Prostate gland (tissue), 2 donors: ENCODE results near the gene TMEM44.

Experiments
- POLR2A ChIP-seq: fragments of 450-650 bp; IDR thresholded peaks from one replicate; pipeline ENCODE4 v1.6.1; 2016; ENCODE audit warnings: antibody characterized with exemption, mild to moderate bottlenecking
- POLR2AphosphoS5 ChIP-seq: sonication (generic); formaldehyde crosslinking; IDR thresholded peaks from one replicate; pipeline ENCODE4 v1.6.1; 2017; ENCODE audit warnings: antibody characterized with exemption
- TF ChIP-seq, protein P1 (sequence below), 4 experiments: fragments of 200-600 bp in 2 of 4; fragments of 450-650 bp in 2 of 4; sonication (generic) in 2 of 4; IDR thresholded peaks; 1 replicate in 3 of 4; 2 replicates in 1 of 4; pipeline ENCODE4 v1.5.1; 2016 to 2019; ENCODE audit warnings: antibody characterized with exemption in 4 of 4, mild to moderate bottlenecking in 2 of 4, moderate library complexity in 2 of 4

DNA sequence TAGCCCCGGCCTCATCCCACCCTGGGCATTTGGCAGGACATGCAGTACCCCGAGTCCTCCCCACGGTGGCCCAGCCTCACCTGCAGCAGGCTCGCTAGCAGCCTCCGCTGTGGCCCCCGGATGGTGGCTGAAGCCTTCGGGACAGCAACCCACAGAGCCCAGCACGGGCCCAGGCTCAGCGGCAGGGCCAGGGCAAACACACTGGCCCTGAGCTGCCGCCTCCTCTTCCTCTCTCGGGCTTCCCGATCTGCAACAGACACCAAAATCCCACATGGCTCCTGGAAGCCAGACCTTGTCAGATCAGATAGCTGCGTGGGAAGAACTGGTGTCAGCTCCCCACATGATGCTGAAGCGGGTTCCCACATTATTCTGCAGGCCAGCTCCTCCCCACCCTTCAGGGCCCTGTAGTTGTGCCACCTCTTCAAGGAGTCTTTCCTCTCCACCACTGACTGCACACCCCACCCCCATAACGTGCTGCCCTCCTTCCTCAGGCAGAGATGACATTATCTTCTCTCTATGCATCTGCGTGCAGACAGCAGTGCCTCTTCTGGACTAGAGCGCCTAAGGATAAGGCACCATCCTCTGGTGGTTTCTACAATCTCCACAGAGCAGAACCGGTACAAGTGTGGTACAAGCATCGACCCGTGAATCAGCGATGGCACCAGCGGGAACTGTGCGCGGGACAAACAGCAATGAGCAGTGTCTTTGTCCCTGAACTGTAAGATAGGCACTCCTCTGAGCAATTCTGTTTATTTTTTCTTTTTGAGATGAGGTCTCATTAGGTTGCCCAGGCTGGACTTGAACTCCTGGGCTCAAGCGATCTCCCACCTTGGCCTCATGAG is 9.5 kb downstream of the TMEM44 start:
- TF ChIP-seq, protein P1, sequence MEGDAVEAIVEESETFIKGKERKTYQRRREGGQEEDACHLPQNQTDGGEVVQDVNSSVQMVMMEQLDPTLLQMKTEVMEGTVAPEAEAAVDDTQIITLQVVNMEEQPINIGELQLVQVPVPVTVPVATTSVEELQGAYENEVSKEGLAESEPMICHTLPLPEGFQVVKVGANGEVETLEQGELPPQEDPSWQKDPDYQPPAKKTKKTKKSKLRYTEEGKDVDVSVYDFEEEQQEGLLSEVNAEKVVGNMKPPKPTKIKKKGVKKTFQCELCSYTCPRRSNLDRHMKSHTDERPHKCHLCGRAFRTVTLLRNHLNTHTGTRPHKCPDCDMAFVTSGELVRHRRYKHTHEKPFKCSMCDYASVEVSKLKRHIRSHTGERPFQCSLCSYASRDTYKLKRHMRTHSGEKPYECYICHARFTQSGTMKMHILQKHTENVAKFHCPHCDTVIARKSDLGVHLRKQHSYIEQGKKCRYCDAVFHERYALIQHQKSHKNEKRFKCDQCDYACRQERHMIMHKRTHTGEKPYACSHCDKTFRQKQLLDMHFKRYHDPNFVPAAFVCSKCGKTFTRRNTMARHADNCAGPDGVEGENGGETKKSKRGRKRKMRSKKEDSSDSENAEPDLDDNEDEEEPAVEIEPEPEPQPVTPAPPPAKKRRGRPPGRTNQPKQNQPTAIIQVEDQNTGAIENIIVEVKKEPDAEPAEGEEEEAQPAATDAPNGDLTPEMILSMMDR (IDR thresholded peaks at IDR 0.05), result no peak
- TF ChIP-seq POLR2A (no peak), POLR2AphosphoS5 (no peak)
